ENCODE measurements around the gene PPP2R5A. TPM values are rescaled to one million over a fixed set of nuclear protein-coding genes. Genes with fewer than 3 reads are reported as not detected.
"Not testable (repeated sequence)": the region's sequence is repeated elsewhere in the genome, so short reads cannot be mapped to it uniquely, and the experiment has no call there.

PPP2R5A gene
- total and polyA plus RNA-seq, 10 donors = 34.9 to 82.5 (median 68.7) TPM

GRCh38 chr1:212301580-212301979 lies 16.4 kb downstream of the PPP2R5A start:
- H3K4me3 ChIP-seq = no peak overlapping the region
- no peak for DNase-seq
- no peak overlapping the region for H3K27ac ChIP-seq
- intact Hi-C loops (cut with DNase I; ENCODE audit: low total_unique reads) = no loop called here
- H3K9me3 ChIP-seq = no peaks in the 10 kb centered on the region
- peaks cover 8 to 80% (median 29%) of the 10 kb centered on the region in 6 donors for H3K4me1 ChIP-seq
- peaks cover 0 to under 1% (median 0%) of the 10 kb centered on the region in 6 donors for H3K36me3 ChIP-seq
- no peaks in the 10 kb centered on the region for H3K27me3 ChIP-seq (replicated peaks in 1 of 7)
- WGBS, 5 donors = 69 to 76% (median 74%) methylated on average over 1 of the region's 1 CpG
- TF ChIP-seq CTCF (IDR thresholded peaks at IDR 0.05 in 8 of 11, conservative IDR thresholded peaks at IDR 0.05 in 3 of 11) (no peak), POLR2A (IDR thresholded peaks at IDR 0.05) (no peak), POLR2AphosphoS5 (IDR thresholded peaks at IDR 0.05) (no peak)

GRCh38 chr1:212302745-212303383 lies 17.7 kb downstream of the PPP2R5A start:
- no peak for TF ChIP-seq POLR2A (IDR thresholded peaks at IDR 0.05)
- TF ChIP-seq CTCF (IDR thresholded peaks at IDR 0.05 in 8 of 11, conservative IDR thresholded peaks at IDR 0.05 in 3 of 11) = no peak
- TF ChIP-seq POLR2AphosphoS5 (IDR thresholded peaks at IDR 0.05) = no peak
- peaks cover 8 to 83% (median 27%) of the 10 kb centered on the region in 6 donors for H3K4me1 ChIP-seq
- H3K9me3 ChIP-seq = no peaks in the 10 kb centered on the region
- H3K27ac ChIP-seq = no peak overlapping the region
- H3K36me3 ChIP-seq = peaks cover 0 to 11% (median 0%) of the 10 kb centered on the region in 6 donors
- intact Hi-C loops (cut with DNase I; ENCODE audit: low total_unique reads) = no loop called here
- DNase-seq = no peak
- 79 to 92% (median 83%) methylated on average over 6 of the region's 6 CpGs for WGBS, 5 donors
- no peak overlapping the region for H3K4me3 ChIP-seq
- no peaks in the 10 kb centered on the region for H3K27me3 ChIP-seq (replicated peaks in 1 of 7)

- Histone ChIP-seq H3K27ac (no peak overlapping the region), H3K36me3 (peaks cover 0 to 29% (median 0%) of the 10 kb centered on the region in 6 donors), H3K4me3 (no peak overlapping the region), H3K4me1 (peaks cover 8 to 92% (median 30%) of the 10 kb centered on the region in 6 donors), H3K27me3 (replicated peaks in 1 of 7) (no peaks in the 10 kb centered on the region), H3K9me3 (no peaks in the 10 kb centered on the region)
- TF ChIP-seq CTCF (IDR thresholded peaks at IDR 0.05 in 8 of 11, conservative IDR thresholded peaks at IDR 0.05 in 3 of 11) (no peak), POLR2AphosphoS5 (IDR thresholded peaks at IDR 0.05) (no peak), POLR2A (IDR thresholded peaks at IDR 0.05) (no peak)
- intact Hi-C loops (cut with DNase I; ENCODE audit: low total_unique reads) = no loop called here
- DNase-seq = no peak
Measured at GRCh38 chr1:212305342-212305741, 20.1 kb downstream of the PPP2R5A start.

GRCh38 chr1:212305984-212306452 lies 20.8 kb downstream of the PPP2R5A start:
- H3K27me3 ChIP-seq (replicated peaks in 1 of 7); intact Hi-C loops (cut with DNase I; ENCODE audit: low total_unique reads); H3K4me3 ChIP-seq; H3K9me3 ChIP-seq; H3K27ac ChIP-seq; DNase-seq: not testable (repeated sequence)
- H3K36me3 ChIP-seq = peaks cover 0 to 29% (median 0%) of the 10 kb centered on the region in 6 donors
- peaks cover 8 to 92% (median 28%) of the 10 kb centered on the region in 6 donors for H3K4me1 ChIP-seq
- WGBS, 5 donors = 83 to 91% (median 88%) methylated on average over 7 of the region's 7 CpGs

All from spleen (tissue), 11 donors.